GM13977 (cell line): Measurements from ENCODE around the gene ZNF648.

Experiments
- DNase-seq: peaks from one replicate; pipeline ENCODE4 v3.0.0; 2012; ENCODE audit warnings: low spot score
- CTCF ChIP-seq: IDR thresholded peaks from 2 replicates; pipeline ENCODE4 v1.5.1; 2012; ENCODE audit warnings: mild to moderate bottlenecking, control low read depth; ENCODE audit not compliant: insufficient read depth; ENCODE audit errors: extremely low read depth, missing control alignments
- in situ Hi-C: fragments of 300-500 bp; cut with MboI; formaldehyde crosslinking; loops from one replicate; pipeline ENCODE4 v1.12.0; 2022; ENCODE audit warnings: low sequenced_read_pairs, low pct_unique_long_range_greater_than_20kb, mixed read lengths, inconsistent platforms; ENCODE audit not compliant: unreplicated experiment

The ZNF648 gene

GRCh38 chr1:182087304-182087703 is 25.8 kb upstream of the ZNF648 start:
- no peak for DNase-seq
- TF ChIP-seq CTCF, result no peak
- in situ Hi-C loops, result loop anchor here (10.0 kb wide), 1 partner anchor 307 kb away; the partner anchor contains the start of gene GLUL

- DNase-seq, result no peak
- in situ Hi-C loops, result loop anchor here (10.0 kb wide), 1 partner anchor 308 kb away; the partner anchor contains the start of gene GLUL
- TF ChIP-seq CTCF, result no peak
Observed at GRCh38 chr1:182086620-182087019, 25.1 kb upstream of the ZNF648 start.

GRCh38 chr1:182086136-182086535 is 24.6 kb upstream of the ZNF648 start:
- no peak for DNase-seq
- in situ Hi-C loops, result loop anchor here (10.0 kb wide), 1 partner anchor 309 kb away; the partner anchor contains the start of gene GLUL
- TF ChIP-seq CTCF, result no peak

GRCh38 chr1:182085726-182086125 is 24.2 kb upstream of the ZNF648 start:
- DNase-seq, result no peak
- in situ Hi-C loops, result loop anchor here (10.0 kb wide), 1 partner anchor 309 kb away; the partner anchor contains the start of gene GLUL
- TF ChIP-seq CTCF, result no peak

GRCh38 chr1:182084487-182085316 is 23.2 kb upstream of the ZNF648 start:
- in situ Hi-C loops, result loop anchor here (10.0 kb wide), 1 partner anchor 310 kb away; the partner anchor contains the start of gene GLUL
- DNase-seq, result peak; percentile 83

More at GRCh38 chr1:182084487-182085316, 23.2 kb upstream of the ZNF648 start:
- peak; percentile 84 for TF ChIP-seq CTCF
